K562 (cell line): ENCODE data around the gene USP22. TPM values are rescaled to one million over a fixed set of nuclear protein-coding genes. Genes with fewer than 3 reads are reported as not detected.

Experiments used
- ADNP ChIP-seq: fragments of 200-800 bp; sonication (Bioruptor generic); IDR thresholded peaks from 2 replicates; pipeline ENCODE4 v1.6.1; 2016; ENCODE audit warnings: missing genetic modification characterization, missing compliant biosample characterization
- ATF1 ChIP-seq, 2 experiments: fragments of 450-650 bp in 1 of 2; IDR thresholded peaks; 2 replicates each; pipeline ENCODE4 v1.6.1; 2016; ENCODE audit warnings: missing compliant biosample characterization in 1 of 2, missing genetic modification characterization in 1 of 2
- EZH2 ChIP-seq: IDR thresholded peaks from 2 replicates; pipeline ENCODE4 v1.6.1; 2012; ENCODE audit warnings: low read depth, mild to moderate bottlenecking, inconsistent platforms, low read length, borderline replicate concordance
- LCOR ChIP-seq: sonication (generic); formaldehyde crosslinking; IDR thresholded peaks from 2 replicates; pipeline ENCODE4 v1.8.0; 2022; ENCODE audit warnings: mild to moderate bottlenecking, missing genetic modification reagents
- NFE2 ChIP-seq: IDR thresholded peaks from 2 replicates; pipeline ENCODE4 v1.6.1; 2014; ENCODE audit warnings: antibody characterized with exemption, low read depth
- NRF1 ChIP-seq, 2 experiments: fragments of 450-650 bp; IDR thresholded peaks in 1 of 2; conservative IDR thresholded peaks in 1 of 2; 2 replicates each; pipeline ENCODE4 v1.6.1; 2014; ENCODE audit warnings: mild to moderate bottlenecking in 2 of 2
- RHOXF2B ChIP-seq: fragments of 250-450 bp; sonication (Bioruptor Pico); conservative IDR thresholded peaks from 2 replicates; pipeline ENCODE4 v1.5.1; 2021
- TAL1 ChIP-seq: fragments of 450-650 bp; IDR thresholded peaks from 2 replicates; pipeline ENCODE4 v1.6.1; 2016; ENCODE audit warnings: mild to moderate bottlenecking
- ZFP30 ChIP-seq: fragments of 250-450 bp; sonication (Bioruptor Pico); IDR thresholded peaks from 2 replicates; pipeline ENCODE4 v1.8.0; 2022; ENCODE audit warnings: moderate library complexity, mild to moderate bottlenecking, inconsistent platforms, borderline replicate concordance
- ZNF140 ChIP-seq: fragments of 250-450 bp; sonication (Bioruptor Pico); IDR thresholded peaks from 2 replicates; pipeline ENCODE4 v1.8.0; 2021; ENCODE audit warnings: moderate library complexity, mild to moderate bottlenecking, inconsistent platforms
- ZNF592 ChIP-seq: fragments of 450-650 bp; IDR thresholded peaks from 2 replicates; pipeline ENCODE4 v1.6.1; 2017; ENCODE audit warnings: antibody characterized with exemption, mild to moderate bottlenecking
- polyA plus RNA-seq, 8 experiments: library from polyadenylated mRNA; depleted of rRNA in 4 of 8; stranded (reverse) in 5 of 8; unstranded in 3 of 8; fragments of >200 nt; fragmentation: Nextera tagmentation in 2 of 8; fragmentation: Illumina TruSeq in 1 of 8; extraction: Ambion mirVana in 2 of 8; extraction: Trizol in 1 of 8; gene quantifications; 2 replicates each; pipeline versions ENCODE4 v1.2.1 to v1.2.3, GENCODE V29; 2011 to 2014; ENCODE audit warnings: inconsistent platforms in 1 of 8, missing spikeins in 1 of 8
- total RNA-seq, 7 experiments: library from RNA; depleted of rRNA in 6 of 7; stranded (reverse); fragments of >200 nt in 6 of 7; fragmentation: Illumina TruSeq in 2 of 7; extraction: Trizol in 2 of 7; gene quantifications; 2 replicates each; pipeline versions ENCODE4 v1.2.1 to v1.2.3, GENCODE V29; 2011 to 2021; ENCODE audit warnings: low replicate concordance in 1 of 7

USP22 gene
- total and polyA plus RNA-seq, 9 of the 15 experiments (the other 6 are each of a cell fraction or from before 2014, with no cell fraction given), result 6.5 to 113 (median 58.9) TPM

GRCh38 chr17:21043296-21044232 is 753 bp upstream of the USP22 start (continued):
- TF ChIP-seq EZH2 (no peak), ATF1 (CRISPR knock-in tag; IDR thresholded peaks at IDR 0.05) (no peak), ATF1 (tag; IDR thresholded peaks at IDR 0.05) (peak; percentile 74; the same call in 1 of the 2 replicates), ZNF140 (CRISPR knock-in tag) (no peak), ZFP30 (CRISPR knock-in tag) (no peak), ADNP (0 out of 2 replicates have a peak, but pooled peaks have one; percentile 44), TAL1 (no peak), LCOR (CRISPR knock-in tag) (0 out of 2 replicates have a peak, but pooled peaks have one; percentile 30), NRF1 (conservative IDR thresholded peaks at IDR 0.05 in 1 of 2, IDR thresholded peaks at IDR 0.05 in 1 of 2) (peak in 1 of 2 experiments; percentile 9; a peak in 2 of 4 replicates), ZNF592 (peak; percentile 65), RHOXF2B (no peak), NFE2 (no peak)
